Lower lobe of right lung (tissue), 2 donors: ENCODE measurements around the gene TLNRD1. TPM values are rescaled to one million over a fixed set of nuclear protein-coding genes. Genes with fewer than 3 reads are reported as not detected.

ENCODE experiments used
- ATAC-seq, 2 donors: fragments of 200-7000 bp; cut with Tn5 transposase; one replicate each; pipeline ENCODE4 v1.9.1; 2020 to 2022; ENCODE audit warnings: mild to moderate bottlenecking in 2 of 2, moderate library complexity in 2 of 2
- DNase-seq: peaks from one replicate; pipeline ENCODE4 v3.0.0-alpha.2; 2020
- H3K27ac ChIP-seq: fragments of 200-600 bp; one replicate; pipeline ENCODE4 v1.8.0; 2022
- H3K27me3 ChIP-seq: fragments of 200-600 bp; one replicate; pipeline ENCODE4 v1.8.0; 2022; ENCODE audit warnings: low read depth
- H3K36me3 ChIP-seq: fragments of 200-600 bp; one replicate; pipeline ENCODE4 v1.8.0; 2022; ENCODE audit warnings: mild to moderate bottlenecking
- H3K4me1 ChIP-seq: fragments of 200-600 bp; one replicate; pipeline ENCODE4 v1.8.0; 2022
- H3K4me3 ChIP-seq: fragments of 200-600 bp; one replicate; pipeline ENCODE4 v1.8.0; 2022; ENCODE audit warnings: mild to moderate bottlenecking
- H3K9me3 ChIP-seq: fragments of 200-600 bp; one replicate; pipeline ENCODE4 v1.8.0; 2022
- intact Hi-C: fragments of 100-400 bp; cut with DNase I; formaldehyde crosslinking; loops from one replicate; pipeline ENCODE4 v1.11.0; 2022
- total RNA-seq: library from RNA; stranded (reverse); fragmentation: NEBNext Ultra II Directional; extraction: Animal tissue kit (Norgen Biotek cat#: 25700); gene quantifications from one replicate; pipeline ENCODE4 v1.2.1, GENCODE V29; 2021
- TF ChIP-seq, protein P1 (sequence below): fragments of 200-600 bp; IDR thresholded peaks from one replicate; pipeline ENCODE4 v1.8.0; 2022; ENCODE audit warnings: antibody characterized with exemption, mild to moderate bottlenecking
- donor health status: DM: no; HTN: yes; CAD: no; lungs with severe emphysema.

TLNRD1 gene
- total RNA-seq, 1 donor from 2014 or later, result 24.7 TPM

- Histone ChIP-seq H3K9me3 (no peaks in the 10 kb centered on the region), H3K36me3 (no peaks in the 10 kb centered on the region), H3K4me1 (peaks cover 26% of the 10 kb centered on the region), H3K4me3 (no peak overlapping the region), H3K27me3 (no peaks in the 10 kb centered on the region), H3K27ac (peak overlapping the region; percentile 61)
- intact Hi-C loops, result no loop called here
- TF ChIP-seq, protein P1, sequence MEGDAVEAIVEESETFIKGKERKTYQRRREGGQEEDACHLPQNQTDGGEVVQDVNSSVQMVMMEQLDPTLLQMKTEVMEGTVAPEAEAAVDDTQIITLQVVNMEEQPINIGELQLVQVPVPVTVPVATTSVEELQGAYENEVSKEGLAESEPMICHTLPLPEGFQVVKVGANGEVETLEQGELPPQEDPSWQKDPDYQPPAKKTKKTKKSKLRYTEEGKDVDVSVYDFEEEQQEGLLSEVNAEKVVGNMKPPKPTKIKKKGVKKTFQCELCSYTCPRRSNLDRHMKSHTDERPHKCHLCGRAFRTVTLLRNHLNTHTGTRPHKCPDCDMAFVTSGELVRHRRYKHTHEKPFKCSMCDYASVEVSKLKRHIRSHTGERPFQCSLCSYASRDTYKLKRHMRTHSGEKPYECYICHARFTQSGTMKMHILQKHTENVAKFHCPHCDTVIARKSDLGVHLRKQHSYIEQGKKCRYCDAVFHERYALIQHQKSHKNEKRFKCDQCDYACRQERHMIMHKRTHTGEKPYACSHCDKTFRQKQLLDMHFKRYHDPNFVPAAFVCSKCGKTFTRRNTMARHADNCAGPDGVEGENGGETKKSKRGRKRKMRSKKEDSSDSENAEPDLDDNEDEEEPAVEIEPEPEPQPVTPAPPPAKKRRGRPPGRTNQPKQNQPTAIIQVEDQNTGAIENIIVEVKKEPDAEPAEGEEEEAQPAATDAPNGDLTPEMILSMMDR, result no peak
- DNase-seq (no peak), ATAC-seq (peak; percentile 81 to 85)
Measured at GRCh38 chr15:81038975-81039607, 38.4 kb downstream of the TLNRD1 start.

- Histone ChIP-seq H3K27ac (no peak overlapping the region), H3K27me3 (no peaks in the 10 kb centered on the region), H3K9me3 (no peaks in the 10 kb centered on the region), H3K36me3 (no peaks in the 10 kb centered on the region), H3K4me3 (no peak overlapping the region), H3K4me1 (peaks cover 26% of the 10 kb centered on the region)
- no peak for ATAC-seq
- no peak for DNase-seq
- TF ChIP-seq, protein P1, result no peak
- intact Hi-C loops, result no loop called here
Measured at GRCh38 chr15:81040757-81041156, 40.0 kb downstream of the TLNRD1 start.

GRCh38 chr15:81043281-81043934 is 42.7 kb downstream of the TLNRD1 start:
- Histone ChIP-seq H3K27me3 (no peaks in the 10 kb centered on the region), H3K9me3 (no peaks in the 10 kb centered on the region)

GRCh38 chr15:81043935-81044575 is 43.3 kb downstream of the TLNRD1 start:
- TF ChIP-seq, protein P1, result no peak
- H3K4me3 ChIP-seq, result no peak overlapping the region
- peaks cover 14% of the 10 kb centered on the region for H3K4me1 ChIP-seq
- intact Hi-C loops, result no loop called here
- H3K27ac ChIP-seq, result no peak overlapping the region
- H3K36me3 ChIP-seq, result no peaks in the 10 kb centered on the region
- DNase-seq (no peak), ATAC-seq (no peak)
- H3K27me3 ChIP-seq, result no peaks in the 10 kb centered on the region
- no peaks in the 10 kb centered on the region for H3K9me3 ChIP-seq

More at GRCh38 chr15:81043281-81043934, 42.7 kb downstream of the TLNRD1 start:
- no peaks in the 10 kb centered on the region for H3K36me3 ChIP-seq
- no peak overlapping the region for H3K4me3 ChIP-seq
- no peak overlapping the region for H3K27ac ChIP-seq
- H3K4me1 ChIP-seq, result peaks cover 21% of the 10 kb centered on the region
- ATAC-seq, result no peak
- DNase-seq, result no peak
- intact Hi-C loops, result no loop called here
- TF ChIP-seq, protein P1, result no peak

DNA sequence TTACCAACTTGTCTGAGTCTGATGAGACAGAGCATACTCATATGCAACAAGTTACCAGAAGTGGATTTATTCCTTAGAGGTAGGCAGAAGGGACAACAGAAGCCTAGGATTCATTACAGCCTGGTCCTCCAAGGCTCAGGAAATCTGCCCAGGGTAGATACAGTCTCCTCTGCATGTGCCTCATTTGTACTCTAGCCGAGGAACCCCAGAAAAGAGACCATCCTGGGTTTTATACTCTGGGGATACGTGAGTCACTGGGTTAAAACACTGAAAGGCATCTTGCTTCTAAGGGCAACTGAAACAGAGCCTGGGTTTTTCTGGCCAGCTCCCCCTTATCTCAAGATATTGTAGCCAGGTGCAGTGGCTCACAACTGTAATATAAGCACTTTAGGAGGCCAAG is 45.6 kb downstream of the TLNRD1 start:
- H3K4me3 ChIP-seq, result no peak overlapping the region
- no peaks in the 10 kb centered on the region for H3K36me3 ChIP-seq
- ATAC-seq (no peak), DNase-seq (no peak)
- no peaks in the 10 kb centered on the region for H3K4me1 ChIP-seq
- no peaks in the 10 kb centered on the region for H3K27me3 ChIP-seq
- no peaks in the 10 kb centered on the region for H3K9me3 ChIP-seq
- intact Hi-C loops, result no loop called here
- H3K27ac ChIP-seq, result no peak overlapping the region
- TF ChIP-seq, protein P1, result no peak
